WI38 (cell line): ENCODE results near the gene ZC3H10.

Experiments
- H3K4me3 ChIP-seq: 2 replicates; pipeline ENCODE4 v1.5.1; 2011; ENCODE audit warnings: low read depth, mild to moderate bottlenecking, control low read depth, low read length
- TF ChIP-seq, protein P1 (sequence below): IDR thresholded peaks from 2 replicates; pipeline ENCODE4 v1.5.1; 2012; ENCODE audit warnings: low read depth, mild to moderate bottlenecking, control low read depth, low read length

The ZC3H10 gene

GRCh38 chr12:56128670-56129205, 10.7 kb downstream of the ZC3H10 start:
- peak overlapping the region; percentile 92 for H3K4me3 ChIP-seq
- TF ChIP-seq, protein P1, sequence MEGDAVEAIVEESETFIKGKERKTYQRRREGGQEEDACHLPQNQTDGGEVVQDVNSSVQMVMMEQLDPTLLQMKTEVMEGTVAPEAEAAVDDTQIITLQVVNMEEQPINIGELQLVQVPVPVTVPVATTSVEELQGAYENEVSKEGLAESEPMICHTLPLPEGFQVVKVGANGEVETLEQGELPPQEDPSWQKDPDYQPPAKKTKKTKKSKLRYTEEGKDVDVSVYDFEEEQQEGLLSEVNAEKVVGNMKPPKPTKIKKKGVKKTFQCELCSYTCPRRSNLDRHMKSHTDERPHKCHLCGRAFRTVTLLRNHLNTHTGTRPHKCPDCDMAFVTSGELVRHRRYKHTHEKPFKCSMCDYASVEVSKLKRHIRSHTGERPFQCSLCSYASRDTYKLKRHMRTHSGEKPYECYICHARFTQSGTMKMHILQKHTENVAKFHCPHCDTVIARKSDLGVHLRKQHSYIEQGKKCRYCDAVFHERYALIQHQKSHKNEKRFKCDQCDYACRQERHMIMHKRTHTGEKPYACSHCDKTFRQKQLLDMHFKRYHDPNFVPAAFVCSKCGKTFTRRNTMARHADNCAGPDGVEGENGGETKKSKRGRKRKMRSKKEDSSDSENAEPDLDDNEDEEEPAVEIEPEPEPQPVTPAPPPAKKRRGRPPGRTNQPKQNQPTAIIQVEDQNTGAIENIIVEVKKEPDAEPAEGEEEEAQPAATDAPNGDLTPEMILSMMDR = no peak

DNA sequence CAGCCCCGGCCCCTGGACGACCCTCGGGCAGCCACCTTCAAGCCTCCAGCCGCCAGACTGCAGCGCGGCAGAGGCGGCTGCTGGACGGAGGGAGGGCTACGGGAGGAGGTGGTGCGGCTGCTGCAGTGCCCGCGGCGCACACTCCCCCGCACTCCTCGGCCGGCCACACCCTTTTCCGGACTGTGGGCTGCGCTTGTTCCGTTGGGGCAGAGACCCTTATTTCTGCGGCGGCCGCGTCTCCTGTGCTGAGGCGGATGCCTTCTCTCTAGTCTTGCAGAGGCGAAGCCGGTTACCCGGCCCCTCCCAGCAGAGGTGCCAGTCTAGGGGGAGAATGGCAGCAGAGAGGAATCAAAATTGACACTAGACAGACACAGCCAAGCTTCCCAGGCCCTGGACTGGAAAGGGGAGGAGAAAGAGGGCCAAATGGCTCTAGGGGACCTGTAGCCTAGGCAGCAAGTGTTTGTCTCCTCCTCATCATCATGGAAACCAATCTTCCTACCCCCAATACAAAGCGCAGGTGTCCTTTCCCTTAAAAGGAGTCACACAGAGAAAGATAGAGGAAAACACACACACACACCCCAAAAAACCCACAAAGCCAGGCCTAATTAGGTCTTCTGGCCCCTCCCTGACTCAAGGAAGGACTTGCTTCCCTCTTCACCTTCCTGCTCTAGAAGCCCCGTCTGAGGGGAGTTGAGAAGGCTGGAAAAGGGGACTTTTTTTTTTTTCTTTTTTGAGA, 11.3 kb downstream of the ZC3H10 start:
- TF ChIP-seq, protein P1 = no peak
- peak overlapping the region; percentile 92 for H3K4me3 ChIP-seq

DNA sequence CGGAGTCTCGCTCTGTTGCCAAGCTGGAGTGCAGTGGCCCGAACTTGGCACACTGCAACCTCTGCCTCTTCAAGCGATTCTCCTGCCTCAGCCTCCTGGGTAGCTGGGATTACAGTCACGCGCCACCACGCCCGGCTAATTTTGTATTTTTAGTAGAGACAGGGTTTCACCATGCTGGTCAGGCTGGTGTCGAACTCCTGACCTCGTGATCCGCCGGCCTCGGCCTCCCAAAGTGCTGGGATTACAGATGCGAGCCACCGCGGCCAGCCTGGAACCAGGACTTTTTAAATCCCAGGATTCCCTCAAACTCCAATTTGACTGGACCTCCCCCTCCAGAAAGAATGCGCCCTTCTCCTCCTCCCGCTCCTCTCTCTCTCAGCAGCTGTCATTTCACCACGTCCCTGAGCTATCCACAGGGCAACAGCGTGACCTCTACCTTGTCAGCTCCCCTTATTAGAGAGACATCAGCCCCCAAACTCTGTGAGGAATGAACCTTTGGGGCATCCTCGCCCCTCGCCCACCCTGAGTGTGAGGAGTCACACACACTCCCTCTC, 12.0 kb downstream of the ZC3H10 start:
- TF ChIP-seq, protein P1 = no peak
- peak overlapping the region; percentile 92 for H3K4me3 ChIP-seq

DNA sequence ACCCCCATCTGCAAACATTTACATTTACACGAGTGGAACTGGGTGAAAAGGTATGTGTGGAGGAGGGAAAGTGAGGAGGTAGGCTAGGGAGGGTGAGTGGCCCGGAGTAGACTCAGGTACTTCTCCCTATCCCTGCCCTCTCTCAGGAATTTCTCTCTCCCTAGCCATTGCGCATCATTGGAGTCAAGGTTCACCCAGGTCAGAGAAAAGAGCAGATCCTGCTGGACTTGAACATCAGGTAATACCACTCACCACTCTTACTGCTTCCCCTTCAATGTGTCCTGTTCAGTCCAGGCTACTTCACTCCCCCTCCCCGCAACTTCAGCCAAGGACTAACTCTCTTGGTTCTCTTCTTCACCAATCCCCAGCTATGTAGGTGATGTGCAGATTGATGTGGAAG, 12.8 kb downstream of the ZC3H10 start:
- no peak overlapping the region for H3K4me3 ChIP-seq
- TF ChIP-seq, protein P1 = no peak

- H3K4me3 ChIP-seq = no peak overlapping the region
- TF ChIP-seq, protein P1 = no peak
Observed at GRCh38 chr12:56134897-56135296, 16.8 kb downstream of the ZC3H10 start.

- H3K4me3 ChIP-seq = no peak overlapping the region
- TF ChIP-seq, protein P1 = no peak
Observed at GRCh38 chr12:56137853-56138571, 19.9 kb downstream of the ZC3H10 start.
